Upper lobe of left lung (tissue), 4 donors: ENCODE data around the gene PRKAG2.

Experiments
- EP300 ChIP-seq, 4 donors: sonication (generic); formaldehyde crosslinking; IDR thresholded peaks; one replicate each; pipeline ENCODE4 v1.5.1; 2017; ENCODE audit warnings: antibody characterized with exemption in 4 of 4, control low read depth in 2 of 4
- POLR2A ChIP-seq, 4 donors: fragments of 450-650 bp; IDR thresholded peaks; one replicate each; pipeline ENCODE4 v1.5.1; 2016 to 2017; ENCODE audit warnings: antibody characterized with exemption in 4 of 4, mild to moderate bottlenecking in 2 of 4
- TF ChIP-seq, protein P1 (sequence below), 6 experiments: fragments of 450-650 bp in 4 of 6; fragments of 200-600 bp in 2 of 6; sonication (generic) in 2 of 6; IDR thresholded peaks; one replicate each; pipeline ENCODE4 v1.5.1; 2016 to 2019; ENCODE audit warnings: antibody characterized with exemption in 6 of 6

DNA sequence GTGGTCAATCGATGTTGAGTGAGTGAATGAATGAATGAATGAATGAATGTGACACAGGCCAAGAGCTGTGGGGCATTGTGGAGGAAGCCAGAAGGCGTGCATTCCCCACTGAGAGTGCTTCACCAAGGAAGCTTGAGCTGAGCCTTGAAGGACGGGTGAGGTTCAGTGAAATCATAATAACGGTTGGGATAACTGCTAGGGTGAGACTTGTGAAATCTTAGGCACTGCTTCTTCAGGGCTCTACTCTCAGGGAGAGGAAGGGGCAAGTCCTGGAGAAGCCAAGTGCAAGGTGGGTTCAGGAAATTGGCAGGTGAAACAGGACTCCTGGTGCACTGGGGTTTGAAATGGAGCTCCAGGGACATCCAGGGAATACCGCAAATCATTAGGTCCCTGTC lies 23.7 kb upstream of the PRKAG2 start:
- TF ChIP-seq, protein P1, sequence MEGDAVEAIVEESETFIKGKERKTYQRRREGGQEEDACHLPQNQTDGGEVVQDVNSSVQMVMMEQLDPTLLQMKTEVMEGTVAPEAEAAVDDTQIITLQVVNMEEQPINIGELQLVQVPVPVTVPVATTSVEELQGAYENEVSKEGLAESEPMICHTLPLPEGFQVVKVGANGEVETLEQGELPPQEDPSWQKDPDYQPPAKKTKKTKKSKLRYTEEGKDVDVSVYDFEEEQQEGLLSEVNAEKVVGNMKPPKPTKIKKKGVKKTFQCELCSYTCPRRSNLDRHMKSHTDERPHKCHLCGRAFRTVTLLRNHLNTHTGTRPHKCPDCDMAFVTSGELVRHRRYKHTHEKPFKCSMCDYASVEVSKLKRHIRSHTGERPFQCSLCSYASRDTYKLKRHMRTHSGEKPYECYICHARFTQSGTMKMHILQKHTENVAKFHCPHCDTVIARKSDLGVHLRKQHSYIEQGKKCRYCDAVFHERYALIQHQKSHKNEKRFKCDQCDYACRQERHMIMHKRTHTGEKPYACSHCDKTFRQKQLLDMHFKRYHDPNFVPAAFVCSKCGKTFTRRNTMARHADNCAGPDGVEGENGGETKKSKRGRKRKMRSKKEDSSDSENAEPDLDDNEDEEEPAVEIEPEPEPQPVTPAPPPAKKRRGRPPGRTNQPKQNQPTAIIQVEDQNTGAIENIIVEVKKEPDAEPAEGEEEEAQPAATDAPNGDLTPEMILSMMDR (IDR thresholded peaks at IDR 0.05) = no peak
- no peak for TF ChIP-seq EP300 (IDR thresholded peaks at IDR 0.05)
- no peak for TF ChIP-seq POLR2A (IDR thresholded peaks at IDR 0.05)
